Activated T-cell treated with anti-CD3 and anti-CD28 coated beads for 24 hours (primary cell): ENCODE results near the gene ARSK.

Experiments
- DNase-seq: peaks from one replicate; pipeline ENCODE4 v3.0.0-alpha.2; 2020; ENCODE audit warnings: low read depth

Gene ARSK

GRCh38 chr5:95649274-95649673 is 94.4 kb downstream of the ARSK start:
- no peak for DNase-seq

DNA sequence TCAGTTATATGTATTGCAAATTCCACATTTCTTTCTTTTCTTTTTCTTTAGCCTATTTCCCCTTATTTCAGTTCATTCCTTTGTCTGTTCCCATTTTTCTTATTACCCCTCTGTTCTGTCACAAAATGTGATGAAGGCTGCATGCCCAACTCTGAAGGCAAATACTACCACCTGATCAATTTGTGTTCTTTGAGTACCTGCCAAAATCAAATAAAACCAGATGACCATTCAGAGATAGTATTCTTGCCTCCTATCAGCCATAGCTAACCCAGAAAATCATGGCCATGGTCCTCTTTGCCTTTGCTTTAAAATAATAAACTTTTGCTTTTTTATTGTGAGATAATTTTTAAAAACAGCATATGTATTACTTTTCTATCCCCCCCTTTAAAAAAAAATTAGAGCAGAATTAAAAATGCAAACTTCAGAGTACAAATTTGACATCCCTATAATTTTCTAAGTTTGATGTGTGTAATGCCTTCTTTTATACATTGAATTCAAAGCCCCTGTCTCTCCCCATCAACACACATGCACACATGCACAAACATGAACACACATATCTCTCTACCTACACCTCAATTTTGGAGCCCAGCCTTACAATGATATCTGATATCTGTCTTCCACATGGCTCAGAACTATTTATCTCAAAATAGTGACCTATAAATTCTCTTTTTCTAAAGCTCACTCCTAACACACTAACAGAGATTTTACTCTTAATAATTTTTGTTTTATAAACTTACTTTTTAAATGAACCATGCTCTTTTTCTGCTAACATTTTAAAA is 95.1 kb downstream of the ARSK start:
- DNase-seq, result no peak

- no peak for DNase-seq
Measured at GRCh38 chr5:95652849-95653248, 97.9 kb downstream of the ARSK start.

DNA sequence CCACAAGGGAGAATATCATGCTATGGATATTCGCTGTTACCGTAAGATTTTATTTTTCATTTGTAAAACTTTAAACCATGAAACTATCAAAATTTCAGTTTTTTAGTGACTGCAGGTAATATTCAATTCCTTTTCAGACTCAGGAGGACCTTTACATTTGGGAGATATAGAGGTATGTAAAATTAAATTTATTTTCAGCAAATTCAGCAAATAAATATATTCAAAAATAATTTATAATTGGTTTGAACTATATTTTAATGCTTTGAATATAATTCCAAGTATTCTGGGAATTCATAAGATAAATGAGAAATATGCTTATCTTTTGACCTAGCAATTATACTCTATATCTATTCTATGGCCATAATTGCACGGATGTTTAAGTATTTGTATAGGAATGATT is 99.3 kb downstream of the ARSK start:
- DNase-seq, result no peak
